Sigmoid colon (tissue), 4 donors: ENCODE measurements around the gene NRXN3.

Experiments used
- POLR2AphosphoS5 ChIP-seq, 4 donors: sonication (generic); formaldehyde crosslinking; IDR thresholded peaks; one replicate each; pipeline ENCODE4 v1.6.1; 2017; ENCODE audit warnings: antibody characterized with exemption in 4 of 4
- TF ChIP-seq, protein P1 (sequence below), 4 experiments: fragments of 450-650 bp in 3 of 4; fragments of 200-600 bp in 1 of 4; IDR thresholded peaks; one replicate each; pipeline ENCODE4 v1.5.1; 2016 to 2019; ENCODE audit warnings: antibody characterized with exemption in 4 of 4, mild to moderate bottlenecking in 3 of 4, moderate library complexity in 2 of 4

DNA sequence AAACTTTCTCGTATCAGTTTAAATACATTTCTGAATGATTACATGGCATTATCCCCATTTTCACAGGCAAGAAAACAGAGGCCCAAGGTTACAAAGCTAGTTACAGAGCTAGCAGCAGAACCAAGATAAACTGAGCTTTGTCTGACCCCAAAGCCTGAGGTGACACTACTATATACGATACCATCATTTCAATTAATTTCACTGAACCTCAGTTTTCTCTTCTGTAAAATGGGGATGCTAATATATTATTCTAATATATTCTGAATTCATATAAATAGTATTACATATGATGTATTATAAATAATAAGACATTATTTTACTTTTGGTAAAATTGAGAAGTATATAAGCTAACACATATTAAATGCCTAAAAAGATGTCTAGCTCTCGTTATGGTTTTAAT is 143.3 kb downstream of the NRXN3 start:
- no peak for TF ChIP-seq POLR2AphosphoS5 (IDR thresholded peaks at IDR 0.05)
- TF ChIP-seq, protein P1, sequence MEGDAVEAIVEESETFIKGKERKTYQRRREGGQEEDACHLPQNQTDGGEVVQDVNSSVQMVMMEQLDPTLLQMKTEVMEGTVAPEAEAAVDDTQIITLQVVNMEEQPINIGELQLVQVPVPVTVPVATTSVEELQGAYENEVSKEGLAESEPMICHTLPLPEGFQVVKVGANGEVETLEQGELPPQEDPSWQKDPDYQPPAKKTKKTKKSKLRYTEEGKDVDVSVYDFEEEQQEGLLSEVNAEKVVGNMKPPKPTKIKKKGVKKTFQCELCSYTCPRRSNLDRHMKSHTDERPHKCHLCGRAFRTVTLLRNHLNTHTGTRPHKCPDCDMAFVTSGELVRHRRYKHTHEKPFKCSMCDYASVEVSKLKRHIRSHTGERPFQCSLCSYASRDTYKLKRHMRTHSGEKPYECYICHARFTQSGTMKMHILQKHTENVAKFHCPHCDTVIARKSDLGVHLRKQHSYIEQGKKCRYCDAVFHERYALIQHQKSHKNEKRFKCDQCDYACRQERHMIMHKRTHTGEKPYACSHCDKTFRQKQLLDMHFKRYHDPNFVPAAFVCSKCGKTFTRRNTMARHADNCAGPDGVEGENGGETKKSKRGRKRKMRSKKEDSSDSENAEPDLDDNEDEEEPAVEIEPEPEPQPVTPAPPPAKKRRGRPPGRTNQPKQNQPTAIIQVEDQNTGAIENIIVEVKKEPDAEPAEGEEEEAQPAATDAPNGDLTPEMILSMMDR (IDR thresholded peaks at IDR 0.05), result no peak
